D341Med (cell line): Measurements from ENCODE around the gene ACADL.

ENCODE experiments used
- DNase-seq: peaks from one replicate; pipeline ENCODE4 v3.0.0; 2012; ENCODE audit warnings: low spot score

The ACADL gene

DNA sequence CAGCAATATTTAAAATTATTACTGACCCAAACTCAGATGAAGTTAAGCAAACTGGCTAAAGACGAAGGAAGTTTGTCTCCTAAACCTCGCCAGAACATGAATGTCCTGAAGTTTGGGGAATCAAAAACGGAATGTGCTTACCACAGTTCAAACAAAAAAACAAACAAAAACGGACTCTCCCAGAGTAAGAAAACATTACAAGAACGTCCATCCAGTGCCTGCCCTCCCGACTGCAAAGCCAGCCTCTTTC is 55.1 kb downstream of the ACADL start:
- no peak for DNase-seq

DNA sequence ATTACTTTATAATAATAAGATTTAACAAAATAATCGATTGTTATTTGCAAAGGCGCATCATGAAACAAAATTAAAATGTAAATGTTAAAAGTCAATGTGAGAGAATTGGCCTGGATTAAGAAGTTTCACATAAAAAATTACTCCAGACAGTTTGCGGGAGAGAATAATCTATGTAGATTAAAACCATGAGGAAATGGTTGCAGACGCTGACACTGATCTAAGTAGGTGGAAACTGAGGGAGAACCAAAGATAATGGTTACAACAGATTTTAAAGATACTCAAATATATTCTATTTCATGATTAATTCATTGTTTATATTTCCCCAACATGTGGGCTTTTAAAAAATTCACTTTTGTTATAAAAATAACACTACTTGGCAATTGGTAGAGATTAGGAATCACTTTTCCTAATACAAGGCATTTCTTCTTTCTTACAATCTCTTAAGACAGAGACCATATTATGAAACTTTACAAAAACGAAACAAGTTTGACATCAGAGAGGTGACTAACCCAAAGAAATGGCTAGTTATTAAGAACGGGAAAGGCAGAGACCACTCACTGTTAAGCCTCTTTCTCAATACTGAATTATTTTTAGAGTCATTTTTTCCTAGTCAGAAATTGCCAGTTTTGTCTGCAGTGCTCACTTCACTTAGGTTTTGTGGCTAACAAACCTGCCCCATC is 55.6 kb downstream of the ACADL start:
- DNase-seq: no peak

DNA sequence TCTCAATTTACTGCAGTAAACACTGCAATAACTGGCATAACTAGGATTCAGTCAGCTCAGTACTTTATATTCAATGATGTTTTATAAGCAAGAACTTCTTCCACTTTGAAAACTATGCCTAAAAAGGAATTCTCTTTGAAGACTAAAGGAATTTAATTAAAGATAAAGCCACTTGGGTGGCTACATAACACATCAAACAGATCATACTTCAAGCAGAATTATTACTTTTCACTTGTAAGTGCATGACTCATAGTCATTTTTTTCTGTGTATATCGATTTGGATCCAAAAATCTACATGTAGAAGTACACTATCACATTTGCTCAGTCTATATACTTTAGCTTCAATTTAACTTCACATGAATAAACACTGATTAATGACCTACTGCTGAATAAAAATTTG is 58.0 kb downstream of the ACADL start:
- DNase-seq: no peak

DNA sequence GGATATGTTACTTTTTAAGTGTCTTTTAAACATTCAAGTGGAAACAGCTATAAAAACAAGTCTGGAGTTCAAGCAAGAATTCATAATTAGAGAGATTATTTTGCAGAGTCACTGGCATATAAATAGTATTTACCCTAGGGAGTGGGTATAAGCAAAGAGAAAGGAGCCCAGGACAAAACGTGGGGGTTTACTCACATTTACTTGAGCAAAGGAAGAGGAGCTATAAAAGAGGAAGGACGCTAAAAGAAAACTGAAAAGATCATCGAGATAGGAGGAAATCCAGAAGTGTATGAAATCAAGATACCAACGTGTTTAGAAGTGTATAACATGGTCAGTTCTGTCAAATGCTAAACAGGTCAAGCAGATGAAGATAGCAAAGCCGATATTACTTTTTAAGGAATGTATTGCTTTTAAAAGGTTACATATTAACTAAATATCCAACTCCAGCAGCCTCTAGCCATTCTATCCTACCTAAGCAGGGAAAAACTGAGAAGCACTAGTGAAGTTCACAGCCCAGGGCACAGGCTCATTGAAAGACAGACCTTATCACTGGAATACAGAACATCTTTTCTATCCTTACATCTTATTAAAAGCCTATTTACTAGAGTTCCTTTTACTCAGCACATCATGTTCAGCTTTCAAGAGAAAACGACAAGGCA is 62.7 kb downstream of the ACADL start:
- DNase-seq: no peak

DNA sequence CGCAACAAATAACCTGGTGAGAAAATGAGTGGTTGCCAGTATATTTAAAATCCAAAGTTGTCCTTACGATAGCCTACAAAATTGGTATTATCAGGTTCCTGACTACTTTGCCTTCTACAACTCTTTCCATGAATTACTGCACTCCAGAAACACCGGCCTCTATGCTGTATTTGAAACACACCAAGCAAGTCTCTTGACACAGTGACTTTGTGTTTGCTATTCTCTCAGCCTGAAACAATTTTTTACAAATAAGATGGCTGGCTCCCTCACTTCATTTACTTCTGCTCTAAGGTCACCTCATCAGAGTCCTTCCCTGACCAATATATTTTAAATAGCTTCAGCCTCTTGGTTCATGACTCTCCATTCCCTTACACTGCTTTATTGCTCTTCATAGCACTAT is 66.2 kb downstream of the ACADL start:
- no peak for DNase-seq

DNA sequence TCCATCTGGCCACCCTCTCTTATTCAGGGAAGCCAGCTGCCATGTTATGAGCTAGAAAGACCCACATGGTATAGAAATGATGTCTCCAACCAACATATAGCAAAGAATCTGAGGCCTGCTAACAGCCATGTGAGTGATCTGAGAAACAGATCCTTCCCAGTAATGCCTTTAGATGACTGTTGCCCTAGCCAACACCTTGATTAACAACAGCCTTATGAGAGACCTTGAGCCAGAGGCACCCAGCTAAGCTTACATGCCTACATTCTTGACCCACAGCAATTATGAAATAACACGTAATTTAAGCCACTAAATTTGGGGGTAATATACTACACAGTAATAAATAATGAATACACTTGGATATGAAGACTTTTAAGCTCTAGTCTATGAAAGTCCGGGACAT is 67.0 kb downstream of the ACADL start:
- no peak for DNase-seq

DNA sequence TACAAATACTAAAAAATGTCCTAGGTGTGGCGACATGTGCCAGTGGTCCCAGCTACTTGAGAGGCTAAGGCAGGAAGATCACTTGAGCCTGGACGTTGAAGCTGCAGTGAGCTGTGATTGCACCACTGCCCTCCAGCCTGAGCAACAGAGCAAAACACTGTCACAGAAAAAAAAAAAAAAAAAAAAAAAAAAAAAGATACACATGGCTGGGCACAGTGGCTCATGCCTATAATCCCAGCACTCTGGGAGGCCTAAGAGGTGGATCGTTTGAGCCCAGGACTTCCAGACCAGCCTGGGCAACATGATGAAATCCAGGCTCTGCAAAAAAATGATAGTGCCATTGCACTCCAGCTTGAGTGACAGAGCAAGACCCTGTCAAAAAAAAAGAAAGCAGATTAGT is 67.7 kb downstream of the ACADL start:
- DNase-seq: no peak

DNA sequence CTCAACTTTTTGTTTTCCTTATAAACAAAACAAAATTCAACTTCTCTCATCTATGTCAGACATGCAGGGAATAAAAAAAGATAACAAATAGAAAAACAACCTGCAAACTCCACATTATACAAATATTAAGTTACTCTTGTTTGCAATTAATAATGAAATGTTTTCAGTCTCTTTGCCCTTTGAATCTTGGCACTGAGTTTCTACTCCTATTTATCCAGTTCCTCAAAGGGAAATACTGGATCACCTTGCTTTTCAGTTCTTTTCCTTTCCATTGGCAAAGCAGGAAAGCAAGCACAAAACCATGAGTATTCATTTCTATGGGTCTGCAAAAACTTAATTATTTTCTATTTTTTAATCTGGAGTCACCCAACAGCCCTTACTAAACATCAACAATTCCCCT is 77.6 kb downstream of the ACADL start:
- no peak for DNase-seq
